HG03565 (cell line): ENCODE measurements around the gene ABCC2.
"Not testable (repeated sequence)": the region's sequence is repeated elsewhere in the genome, so short reads cannot be mapped to it uniquely, and the experiment has no call there.

Experiments used
- ATAC-seq: cut with Tn5 transposase; IDR thresholded peaks from one replicate; pipeline ENCODE4 v1.9.1; 2021; ENCODE audit warnings: mild to moderate bottlenecking, moderate library complexity; ENCODE audit not compliant: unreplicated experiment

ABCC2 gene

DNA sequence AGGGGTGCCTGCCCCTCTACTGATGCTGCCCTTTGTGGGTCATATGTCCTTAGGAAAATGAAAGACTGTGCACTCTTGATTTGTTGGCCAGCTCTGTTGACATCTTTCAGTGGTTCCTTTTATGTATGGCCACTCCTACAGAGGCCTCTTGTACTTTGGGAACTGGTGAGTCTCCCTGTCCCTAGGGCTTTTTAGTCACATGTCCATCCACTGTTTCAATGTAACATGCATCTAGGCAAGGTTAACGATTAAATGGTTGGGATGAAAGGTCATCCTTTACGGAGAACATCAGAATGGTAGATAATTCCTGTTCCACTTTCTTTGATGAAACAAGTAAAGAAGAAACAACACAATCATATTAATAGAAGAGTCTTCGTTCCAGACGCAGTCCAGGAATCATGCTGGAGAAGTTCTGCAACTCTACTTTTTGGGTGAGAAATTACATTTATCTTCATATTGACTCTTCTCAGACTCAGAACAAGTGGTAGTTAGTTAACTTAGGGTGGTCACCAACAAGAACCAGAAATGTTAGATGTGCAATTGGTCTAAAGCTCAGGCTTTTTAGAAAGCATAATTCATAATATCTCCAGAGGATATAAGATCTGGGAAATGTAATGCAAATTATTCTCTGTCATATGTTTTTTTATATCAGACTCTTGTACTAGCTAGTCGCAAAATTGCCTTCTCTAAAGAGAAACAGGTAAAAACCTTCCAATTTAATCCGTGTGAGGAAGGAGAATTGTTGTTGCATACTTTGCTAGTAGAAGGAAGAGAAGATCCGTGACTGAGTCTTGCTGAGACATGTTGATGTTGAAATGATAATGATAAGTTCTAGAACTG is at the start of gene ABCC2:
ABCC2 (plus strand) TSS at position 194 of the 840 bp plus-strand sequence; CDS start at position 399, 205 bp downstream.
- ATAC-seq = no peak

DNA sequence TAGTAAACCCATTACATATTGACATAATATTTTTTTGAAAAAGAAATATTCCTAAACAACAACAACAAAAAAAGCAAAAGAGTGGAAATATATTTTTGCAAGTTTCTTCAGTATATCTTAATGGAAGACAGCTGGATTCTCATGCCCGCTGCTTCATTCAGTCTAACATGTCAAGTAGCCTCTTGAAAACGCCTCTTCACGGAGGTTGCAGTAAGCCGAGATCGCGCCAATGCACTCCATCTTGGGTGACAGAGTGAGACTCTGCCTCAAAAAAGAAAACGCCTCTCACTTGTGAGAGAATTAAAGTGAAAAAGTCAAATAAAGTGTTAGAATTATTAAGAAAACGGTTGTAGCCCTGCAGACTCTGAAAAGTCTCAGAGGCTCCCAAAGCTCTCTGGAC is 49.1 kb upstream of the ABCC2 start:
- ATAC-seq = no peak

DNA sequence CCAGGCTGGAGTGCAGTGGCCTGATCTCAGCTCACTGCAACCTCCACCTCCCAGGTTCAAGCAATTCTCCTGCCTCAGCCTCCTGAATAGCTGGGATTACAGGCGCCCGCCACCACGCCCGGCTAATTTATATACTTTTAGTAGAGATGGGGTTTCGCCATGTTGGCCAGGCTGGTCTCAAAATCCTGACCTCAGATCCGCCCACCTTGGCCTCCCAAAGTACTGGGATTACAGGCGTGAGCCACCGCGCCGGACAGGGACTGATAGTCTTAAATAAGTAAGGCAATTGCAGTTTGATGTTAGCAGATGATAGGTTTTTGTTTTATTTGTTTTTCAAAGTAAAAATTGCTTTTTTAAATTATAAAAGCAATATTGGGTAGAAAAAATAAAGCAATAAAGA is 48.3 kb upstream of the ABCC2 start:
- ATAC-seq = not testable (repeated sequence)

DNA sequence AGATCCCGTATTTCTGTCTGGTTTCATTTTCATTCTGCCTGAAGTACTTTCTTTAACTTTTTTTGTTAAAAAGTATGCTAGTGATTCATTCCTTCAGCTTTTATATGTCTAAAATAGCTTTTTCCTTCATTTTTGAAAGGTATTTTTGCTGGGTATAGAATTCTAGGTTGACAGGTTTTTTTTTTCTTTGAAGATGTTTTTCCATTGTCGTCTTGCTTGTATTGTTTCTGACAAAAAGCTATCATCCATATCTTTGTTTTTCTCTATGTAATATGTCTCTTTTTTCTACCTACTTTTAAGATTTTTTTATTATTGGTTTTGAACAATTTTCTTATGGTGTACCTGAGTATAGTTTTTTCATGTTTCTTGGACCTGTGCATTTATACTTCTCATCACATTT is 42.2 kb upstream of the ABCC2 start:
- ATAC-seq = no peak

DNA sequence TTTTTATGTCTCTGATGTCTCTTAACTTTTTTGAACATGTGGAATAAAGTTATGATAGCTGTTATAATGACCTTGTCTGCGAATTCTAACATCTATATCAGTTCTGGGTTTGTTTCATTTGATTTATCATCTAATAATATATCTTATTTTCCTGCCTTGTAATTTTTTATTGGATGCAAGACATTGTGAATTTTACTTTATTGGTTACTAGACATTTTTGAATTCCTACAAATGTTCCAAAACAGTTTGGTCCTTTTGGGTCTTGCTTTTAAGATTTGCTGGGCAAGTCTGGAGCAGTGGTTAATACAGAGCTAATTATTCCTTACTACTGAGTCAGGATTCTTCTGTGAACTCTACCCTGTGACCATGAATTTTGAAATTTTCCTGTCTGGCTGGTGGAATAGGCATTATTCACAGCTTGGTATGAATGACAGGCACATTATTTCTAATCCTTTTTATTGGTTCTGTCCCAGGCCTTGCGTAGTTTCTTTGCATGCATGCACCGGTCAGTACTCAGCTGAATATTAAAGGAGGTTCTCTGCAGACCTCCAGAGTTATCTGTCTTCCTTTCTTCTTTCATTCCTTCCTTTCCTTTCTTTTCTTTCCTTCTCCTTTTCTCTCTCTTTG is 41.4 kb upstream of the ABCC2 start:
- ATAC-seq = no peak

DNA sequence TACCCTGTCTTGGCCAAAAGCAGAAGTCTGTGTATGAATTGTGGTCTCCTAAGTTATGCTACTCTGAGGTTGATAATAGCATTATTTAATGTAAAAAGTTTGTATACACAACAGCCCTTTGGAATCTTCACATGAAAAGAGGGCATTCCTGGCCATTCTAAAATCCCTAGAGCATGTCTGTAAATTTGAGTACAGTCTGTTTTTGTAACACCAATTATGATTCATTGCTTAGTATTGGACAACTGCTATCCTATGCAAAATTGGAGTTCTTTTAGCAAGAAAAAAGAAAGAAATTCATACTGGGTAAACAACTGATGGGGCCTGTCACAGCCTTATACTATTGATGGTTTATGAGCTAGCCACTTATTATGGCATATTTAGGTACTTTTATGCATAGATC is 40.2 kb upstream of the ABCC2 start:
- no peak for ATAC-seq

DNA sequence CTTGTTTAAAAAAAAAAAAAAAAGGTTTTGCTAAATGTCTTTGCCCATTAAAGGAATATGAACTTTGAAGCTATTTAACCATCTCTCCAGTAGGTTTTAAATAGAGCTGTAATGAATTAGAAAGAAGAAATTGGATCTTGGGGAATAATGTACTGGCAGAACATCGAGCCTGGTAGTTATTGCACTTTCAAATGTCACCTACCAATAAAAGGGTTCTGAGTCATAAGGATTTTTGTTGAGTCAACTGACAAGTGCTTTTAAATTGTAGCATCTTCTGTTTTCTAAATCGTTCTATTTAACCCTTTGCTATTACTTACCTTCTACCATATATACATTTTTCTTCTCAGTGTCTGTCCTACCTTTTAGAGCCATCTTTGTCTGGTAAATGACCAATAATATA is 39.7 kb upstream of the ABCC2 start:
- no peak for ATAC-seq

DNA sequence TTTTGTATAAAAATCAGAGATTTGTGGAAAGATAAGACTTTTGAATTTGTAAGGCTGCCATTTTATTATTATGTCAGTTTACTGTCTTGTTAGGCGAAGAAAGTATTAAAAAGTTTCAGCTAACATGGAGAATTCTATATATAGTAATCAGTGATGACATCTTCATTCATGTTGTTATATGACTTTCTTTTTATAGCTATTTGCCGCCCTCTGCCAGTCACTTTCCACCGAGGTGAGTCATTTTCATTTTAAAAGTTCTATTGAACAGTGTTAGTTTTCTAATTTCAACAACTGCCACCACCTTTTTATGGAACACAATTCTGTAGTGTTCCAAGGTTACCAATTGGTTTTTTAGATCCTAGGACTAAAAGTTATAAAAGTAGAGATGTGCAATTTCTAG is 38.6 kb upstream of the ABCC2 start:
- no peak for ATAC-seq

DNA sequence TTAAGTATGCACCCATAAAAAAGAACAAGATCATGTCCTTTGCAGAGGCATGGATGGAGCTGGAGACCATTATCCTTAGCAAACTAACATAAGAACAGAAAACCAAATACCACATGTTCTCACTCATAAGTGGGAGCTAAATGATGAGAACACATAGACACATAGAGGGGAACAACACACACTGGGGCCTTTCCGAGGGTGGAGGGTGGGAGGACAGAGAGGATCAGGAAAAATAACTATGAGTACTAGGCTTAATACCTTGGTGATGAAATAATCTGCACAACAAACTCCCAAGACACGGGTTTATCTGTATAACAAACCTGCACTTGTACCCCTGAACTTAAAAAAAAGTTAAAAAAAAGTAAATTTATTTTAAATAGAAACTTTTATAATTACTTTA is 36.3 kb upstream of the ABCC2 start:
- ATAC-seq = not testable (repeated sequence)

DNA sequence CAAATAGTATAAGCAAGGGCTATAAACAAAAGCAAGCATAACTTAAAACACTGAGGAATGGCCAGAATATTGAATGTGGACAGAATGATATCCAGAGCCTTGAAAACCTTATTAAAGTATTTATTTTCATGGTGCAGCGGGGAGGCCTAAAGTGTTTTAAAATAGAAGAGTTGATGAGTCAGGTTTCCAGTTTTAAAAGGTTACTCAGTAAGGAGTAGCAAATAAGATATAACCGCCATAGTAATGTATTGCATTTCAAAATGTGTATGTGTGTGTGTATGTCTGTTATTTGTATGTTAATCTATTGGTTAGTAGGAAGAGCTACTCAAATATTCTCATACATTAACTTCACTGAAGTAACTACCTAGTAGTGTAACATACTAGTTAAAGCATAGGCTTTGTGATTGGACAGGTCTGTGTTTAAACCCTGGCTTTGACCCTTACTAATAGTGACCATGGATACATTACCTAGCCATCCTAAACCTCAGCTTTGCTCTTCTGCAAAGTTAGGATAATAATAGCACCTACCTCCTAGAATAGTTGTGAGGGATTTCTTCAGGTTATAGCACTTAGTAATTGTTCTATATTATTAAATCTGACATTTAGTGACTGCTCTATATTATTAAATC is 33.5 kb upstream of the ABCC2 start:
- no peak for ATAC-seq

DNA sequence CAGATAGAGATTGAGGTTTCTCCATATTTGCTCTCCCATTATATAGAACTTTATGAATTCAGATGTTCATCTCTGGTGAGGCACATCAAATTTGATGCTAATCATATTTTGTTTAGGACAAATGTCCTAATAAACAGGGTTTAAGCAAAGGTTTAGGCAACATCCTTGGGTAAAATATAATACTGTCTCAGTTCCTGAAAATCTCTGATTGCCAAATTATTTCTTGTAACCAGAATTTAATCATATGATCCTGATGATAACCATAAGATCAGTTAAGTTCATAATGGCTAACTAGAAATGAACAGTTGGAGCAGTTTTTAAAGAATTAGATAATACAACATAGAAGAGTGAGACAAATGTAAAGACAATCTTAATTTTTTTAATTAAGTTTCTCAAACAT is 31.8 kb upstream of the ABCC2 start:
- no peak for ATAC-seq

DNA sequence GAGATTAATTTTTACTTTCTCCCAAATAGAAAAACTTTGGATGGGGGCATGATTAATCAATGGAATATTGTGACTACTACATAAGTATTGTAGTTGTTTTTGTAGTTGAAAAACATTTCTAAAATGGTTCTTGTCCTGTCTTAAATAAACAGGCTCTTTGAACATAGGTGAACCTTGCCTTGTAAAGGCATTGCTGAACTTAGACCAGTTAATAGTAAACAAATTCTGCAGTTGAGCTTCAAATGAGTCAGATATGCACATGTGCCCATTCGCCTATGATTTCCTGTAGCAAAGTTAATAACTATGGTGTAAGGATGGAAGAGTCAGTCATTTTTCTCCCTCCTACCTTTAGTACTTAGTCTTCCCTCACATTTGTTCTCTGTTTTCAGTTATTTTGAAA is 27.8 kb upstream of the ABCC2 start:
- ATAC-seq = no peak

DNA sequence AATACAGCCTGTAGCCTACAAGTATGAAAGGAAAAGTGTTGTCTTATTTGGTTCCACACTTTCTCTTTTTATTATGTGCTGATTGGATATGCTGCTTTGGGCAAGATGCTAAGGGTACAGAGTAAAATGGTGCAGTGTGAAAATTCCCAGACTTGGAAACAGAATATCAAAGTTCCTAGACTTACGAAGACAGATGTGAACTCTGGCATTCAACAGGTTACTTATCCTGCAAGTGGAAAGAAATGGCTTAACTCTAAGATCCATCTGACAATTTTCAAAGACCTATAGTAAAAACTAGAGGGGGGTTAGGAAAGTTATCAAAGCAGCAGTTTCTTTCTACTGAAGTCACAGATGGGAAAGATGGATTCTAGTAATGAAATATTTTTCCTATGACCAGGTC is 26.3 kb upstream of the ABCC2 start:
- ATAC-seq = no peak

DNA sequence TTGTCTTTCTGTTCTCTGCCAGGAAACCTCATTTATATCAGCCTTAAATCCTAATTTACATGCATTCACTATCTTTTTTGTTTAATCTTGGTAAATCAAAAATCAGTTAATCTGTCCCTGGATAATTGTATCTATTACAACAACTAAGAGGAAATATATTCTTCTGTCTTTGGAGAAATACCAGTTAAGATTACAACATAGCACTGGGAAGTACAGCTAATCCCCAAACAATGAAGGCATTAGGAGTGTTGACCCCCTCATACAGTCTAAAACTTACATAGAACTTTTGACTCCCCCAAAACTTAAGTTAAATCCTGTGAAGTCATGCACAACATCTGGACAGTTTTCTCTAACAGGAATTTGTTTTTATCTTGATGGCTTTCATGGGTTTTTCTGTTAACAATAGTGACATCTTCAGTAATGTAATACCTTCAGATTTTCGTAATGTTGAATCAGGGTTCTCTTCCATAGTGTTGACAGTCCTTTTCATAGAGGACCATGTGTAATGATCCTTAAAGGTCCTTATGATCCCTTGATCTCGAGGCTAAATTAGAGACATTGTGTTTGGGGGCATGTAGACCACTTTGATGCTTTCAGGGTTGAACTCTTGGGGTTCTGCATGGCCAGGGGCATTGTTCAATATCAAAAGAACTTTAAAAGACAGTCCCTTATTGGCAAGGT is 24.1 kb upstream of the ABCC2 start:
- ATAC-seq = no peak

DNA sequence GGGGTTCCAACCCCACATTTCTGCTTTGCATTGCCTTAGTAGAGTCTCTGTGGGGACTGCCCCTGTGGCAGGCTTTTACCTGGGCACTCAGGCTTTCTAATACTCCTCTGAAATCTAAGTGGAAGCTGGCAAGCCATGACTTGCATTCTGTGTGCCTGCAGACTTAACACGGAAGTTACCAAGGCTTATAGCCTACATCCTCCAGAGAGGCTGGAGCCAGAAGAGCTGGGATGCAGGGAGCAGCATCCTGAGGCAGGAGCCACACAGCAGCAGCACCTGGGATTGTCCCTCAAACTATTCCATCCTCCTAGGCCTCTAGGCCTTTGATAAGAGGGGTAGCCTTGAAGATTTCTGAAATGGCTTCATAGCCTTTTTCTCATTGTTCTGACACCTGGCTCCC is 22.1 kb upstream of the ABCC2 start:
- no peak for ATAC-seq

DNA sequence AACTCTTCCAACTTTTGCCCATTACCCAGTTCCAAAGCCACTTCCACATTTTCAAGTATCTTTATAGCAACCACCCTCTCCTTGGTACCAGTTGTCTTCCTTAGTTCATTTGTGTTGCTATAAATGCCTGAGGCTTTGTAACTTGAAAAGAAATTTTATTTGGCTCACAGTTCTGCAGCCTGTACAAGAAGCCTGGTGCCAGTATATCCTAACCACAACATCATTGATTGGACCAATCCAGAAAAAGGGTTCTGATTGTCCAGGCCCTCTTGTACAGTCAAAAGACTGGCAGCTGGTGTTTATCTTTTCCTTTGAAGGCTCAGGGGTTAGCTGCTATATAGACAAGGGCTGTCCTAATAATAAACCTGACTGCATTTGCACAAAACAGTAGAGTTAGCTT is 21.1 kb upstream of the ABCC2 start:
- no peak for ATAC-seq

DNA sequence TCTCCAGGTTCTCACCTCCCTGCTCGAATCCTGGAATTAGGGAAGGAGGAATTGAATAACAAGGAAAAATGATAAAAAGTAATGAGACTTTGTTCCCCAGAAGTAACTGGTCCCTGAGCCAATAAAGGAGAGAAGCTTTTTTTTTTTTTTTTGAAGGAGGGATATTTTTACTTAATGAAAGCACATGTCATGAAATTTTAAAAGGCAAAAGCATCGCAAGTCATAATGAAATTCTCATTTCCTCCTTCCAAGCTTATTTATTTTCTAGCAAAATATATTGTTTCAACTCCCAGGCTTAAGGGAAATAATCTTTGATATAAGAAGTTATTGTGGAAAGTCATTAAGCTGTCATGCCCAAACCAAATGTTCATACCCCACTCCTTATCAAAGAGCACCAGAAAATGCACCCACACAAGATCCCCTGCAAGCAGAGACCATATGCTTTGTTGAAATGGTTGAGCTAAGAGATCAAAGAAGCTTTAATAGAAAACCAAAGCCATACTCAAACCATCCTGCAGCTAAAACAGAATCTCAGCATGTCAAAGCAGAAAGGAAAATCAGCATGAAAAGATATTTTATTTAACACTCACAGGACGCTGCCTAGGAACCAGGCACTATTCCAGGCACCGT is 16.7 kb upstream of the ABCC2 start:
- peak; percentile 21 for ATAC-seq

DNA sequence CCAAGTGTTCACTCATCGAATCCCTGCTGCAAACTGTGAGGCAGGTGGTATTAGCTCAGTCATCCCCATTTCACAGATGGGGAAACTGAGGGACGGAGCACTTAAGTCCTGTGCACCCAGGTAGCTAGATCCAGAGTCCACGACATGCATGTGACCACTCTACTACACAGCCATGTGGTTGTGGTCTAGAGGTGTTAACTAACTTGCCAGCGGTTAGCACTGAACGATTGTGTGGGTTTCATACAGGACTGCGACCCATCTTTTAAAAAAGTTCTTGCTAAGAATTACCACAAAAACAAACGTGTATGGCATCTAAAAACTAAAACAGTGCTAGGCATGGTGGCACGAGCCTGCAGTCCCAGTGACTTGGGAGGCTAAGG is 16.1 kb upstream of the ABCC2 start:
- peak; percentile 81 for ATAC-seq

DNA sequence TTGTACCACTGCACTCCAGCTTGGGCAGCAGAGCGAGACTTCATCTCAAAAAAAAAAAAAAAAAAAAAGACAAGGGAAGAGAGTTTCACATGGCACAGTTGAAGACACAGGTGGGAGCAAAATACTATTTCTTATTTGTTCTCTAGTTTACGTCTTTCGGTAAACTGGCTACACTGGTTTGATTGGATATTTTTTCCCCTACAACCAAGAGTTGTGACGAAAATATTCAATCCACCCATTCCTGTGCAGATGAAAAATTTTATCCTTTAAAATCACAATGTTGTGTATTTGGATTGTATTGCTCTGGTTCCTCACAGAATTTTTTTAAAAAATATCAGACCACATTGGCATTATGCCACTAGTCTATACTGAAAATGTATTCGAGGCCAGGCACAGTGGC is 14.5 kb upstream of the ABCC2 start:
- ATAC-seq = no peak

DNA sequence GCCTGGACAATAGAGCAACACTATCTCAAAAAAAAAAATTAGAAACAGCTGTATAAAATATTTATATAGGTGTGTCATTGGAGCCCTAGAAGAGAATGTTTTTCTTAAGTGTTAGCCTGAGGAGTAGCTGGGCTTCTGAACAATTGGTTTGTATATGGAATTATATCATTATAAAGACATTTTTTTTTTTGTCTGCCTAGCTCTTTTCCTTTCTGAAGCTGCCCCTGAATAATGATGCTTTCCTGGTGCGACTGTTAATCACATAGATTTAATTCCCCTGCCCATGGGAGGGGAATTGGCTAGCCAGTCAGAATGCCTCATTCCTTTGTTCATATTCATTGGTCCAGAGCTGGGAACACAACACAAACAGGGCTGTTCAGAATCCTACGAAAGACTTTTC is 13.9 kb upstream of the ABCC2 start:
- ATAC-seq = no peak

DNA sequence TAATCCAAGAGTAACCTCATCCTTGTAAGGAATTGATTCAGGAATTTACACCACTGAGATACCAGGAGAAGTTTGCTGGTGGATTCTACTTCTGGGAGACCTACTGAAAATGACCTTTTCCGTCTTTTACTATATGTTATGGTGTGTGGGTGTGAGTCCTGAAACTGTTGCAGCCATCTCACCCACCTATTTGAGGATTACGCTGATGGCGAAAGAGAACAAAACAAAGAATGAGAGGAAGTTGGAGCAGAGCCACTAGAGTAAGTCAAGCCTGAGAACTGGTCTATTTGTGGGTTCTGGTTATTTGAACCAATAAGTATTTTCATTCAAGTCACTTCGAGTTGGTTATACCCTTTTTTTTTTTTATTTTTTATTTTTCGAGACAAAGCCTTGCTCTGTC is 12.7 kb upstream of the ABCC2 start:
- ATAC-seq = no peak
